ENCODE results near the gene HYAL2. TPM values are rescaled to one million over a fixed set of nuclear protein-coding genes. Genes with fewer than 3 reads are reported as not detected.

Gene HYAL2
- total and polyA plus RNA-seq, 2 donors from 2014 or later: 93.2 to 142 TPM

- Histone ChIP-seq H3K4me1 (ENCODE audit: control insufficient read depth in 2 of 3, insufficient read depth in 2 of 3, low read depth in 1 of 3, low read length in 3 of 3) (peaks cover 0 to 36% (median 21%) of the 10 kb centered on the region in 3 donors), H3K36me3 (ENCODE audit: control insufficient read depth in 2 of 3, insufficient read depth in 3 of 3, low read length in 3 of 3) (peaks cover 0 to 26% (median 14%) of the 10 kb centered on the region in 3 donors), H3K27me3 (ENCODE audit: control insufficient read depth, insufficient read depth, low read length) (no peaks in the 10 kb centered on the region), H3K9ac (ENCODE audit: low read length in 3 of 3) (peak within 1 kb of the TSS; percentile 70 to 91 (median 72)), H3K9me3 (ENCODE audit: control insufficient read depth in 2 of 3, insufficient read depth in 1 of 3, low read length in 3 of 3) (no peaks in the 10 kb centered on the region), H3K27ac (ENCODE audit: low read depth in 2 of 2, low read length in 2 of 2) (peak within 1 kb of the TSS; percentile 96 to 98), H3K4me3 (ENCODE audit: low read length in 3 of 3) (peak within 1 kb of the TSS; percentile 81 to 97 (median 86))
- FAIRE-seq: no peak
- intact Hi-C loops (cut with DNase I): no loop called here
- peak; percentile 96 to 99 (median 97) for DNase-seq
- no peak for TF ChIP-seq CTCF (IDR thresholded peaks at IDR 0.05; ENCODE audit: borderline replicate concordance, extremely low read depth, insufficient read depth)
Measured at GRCh38 chr3:50350527-50351322, 28.2 kb upstream of the HYAL2 start, which contains the start of the genes CYB561D2 and NPRL2. TSS of gene CYB561D2 (plus strand) at chr3:50350862. CDS start at chr3:50351434, 572 bp downstream. TSS of gene NPRL2 (minus strand) at chr3:50350775. CDS start at chr3:50350652, 123 bp downstream.

GRCh38 chr3:50350213-50350526 lies 27.6 kb upstream of the HYAL2 start:
- H3K9ac ChIP-seq (ENCODE audit: low read length in 3 of 3): peak overlapping the region; percentile 34 to 91 (median 70)
- H3K4me1 ChIP-seq (ENCODE audit: control insufficient read depth in 2 of 3, insufficient read depth in 2 of 3, low read depth in 1 of 3, low read length in 3 of 3): peaks cover 0 to 36% (median 17%) of the 10 kb centered on the region in 3 donors
- peak overlapping the region; percentile 81 to 97 (median 86) for H3K4me3 ChIP-seq (ENCODE audit: low read length in 3 of 3)
- intact Hi-C loops (cut with DNase I): no loop called here
- DNase-seq: no peak
- peak overlapping the region; percentile 40 to 96 for H3K27ac ChIP-seq (ENCODE audit: low read depth in 2 of 2, low read length in 2 of 2)
- no peaks in the 10 kb centered on the region for H3K9me3 ChIP-seq (ENCODE audit: control insufficient read depth in 2 of 3, insufficient read depth in 1 of 3, low read length in 3 of 3)
- H3K27me3 ChIP-seq (ENCODE audit: control insufficient read depth, insufficient read depth, low read length): no peaks in the 10 kb centered on the region
- no peak for TF ChIP-seq CTCF (IDR thresholded peaks at IDR 0.05; ENCODE audit: borderline replicate concordance, extremely low read depth, insufficient read depth)
- FAIRE-seq: no peak
- peaks cover 0 to 21% (median 14%) of the 10 kb centered on the region in 3 donors for H3K36me3 ChIP-seq (ENCODE audit: control insufficient read depth in 2 of 3, insufficient read depth in 3 of 3, low read length in 3 of 3)

- no peak overlapping the region for H3K9ac ChIP-seq (ENCODE audit: low read length in 3 of 3)
- H3K27ac ChIP-seq (ENCODE audit: low read depth in 2 of 2, low read length in 2 of 2): no peak overlapping the region
- DNase-seq: peak; percentile 82 to 90 (median 85)
- H3K9me3 ChIP-seq (ENCODE audit: control insufficient read depth in 2 of 3, insufficient read depth in 1 of 3, low read length in 3 of 3): no peaks in the 10 kb centered on the region
- peak; percentile 69 for TF ChIP-seq CTCF (IDR thresholded peaks at IDR 0.05; ENCODE audit: borderline replicate concordance, extremely low read depth, insufficient read depth)
- H3K4me3 ChIP-seq (ENCODE audit: low read length in 3 of 3): peak overlapping the region in 1 of 3 donors; percentile 11
- peaks cover 0 to 33% (median 14%) of the 10 kb centered on the region in 3 donors for H3K4me1 ChIP-seq (ENCODE audit: control insufficient read depth in 2 of 3, insufficient read depth in 2 of 3, low read depth in 1 of 3, low read length in 3 of 3)
- peaks cover 0 to 4% (median 4%) of the 10 kb centered on the region in 3 donors for H3K36me3 ChIP-seq (ENCODE audit: control insufficient read depth in 2 of 3, insufficient read depth in 3 of 3, low read length in 3 of 3)
- intact Hi-C loops (cut with DNase I): loop anchor here (5.0 kb wide), 1 partner anchor 195 kb away; no protein-coding TSS in a partner anchor
- peak; percentile 85 for FAIRE-seq
- H3K27me3 ChIP-seq (ENCODE audit: control insufficient read depth, insufficient read depth, low read length): no peaks in the 10 kb centered on the region
Measured at GRCh38 chr3:50347187-50347813, 24.8 kb upstream of the HYAL2 start.
